ENCODE results near the gene PPM1H. TPM values are rescaled to one million over a fixed set of nuclear protein-coding genes. Genes with fewer than 3 reads are reported as not detected.

Gene PPM1H
- total RNA-seq, 4 donors from 2014 or later = 1.7 to 7.4 (median 3.4) TPM

DNA sequence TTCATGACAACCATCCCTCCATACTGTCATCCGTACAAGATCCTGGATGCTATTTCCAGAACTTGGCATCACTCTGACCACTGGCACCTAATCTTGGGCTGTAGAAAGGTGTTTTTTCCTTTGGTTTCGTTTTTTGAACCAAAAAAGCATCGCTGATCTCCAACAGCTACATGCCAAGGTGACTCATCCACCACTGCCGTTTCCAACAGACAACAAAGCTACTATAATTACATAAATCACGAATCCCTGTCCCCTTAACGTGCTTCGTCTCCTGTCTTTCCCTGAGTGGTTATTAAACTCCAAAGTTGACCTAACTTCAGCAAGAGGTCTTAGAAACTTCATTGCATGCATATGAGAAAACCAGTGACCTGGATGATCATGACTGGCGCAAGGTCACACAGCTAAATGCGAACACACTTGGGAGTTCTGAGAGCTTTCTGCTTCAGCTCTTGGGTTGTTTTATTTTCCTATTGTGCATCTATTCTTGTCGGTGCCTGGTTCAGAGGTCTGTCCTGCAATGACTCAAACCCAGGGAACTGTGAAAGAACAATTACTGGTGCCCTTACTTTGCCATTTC is 99.9 kb downstream of the PPM1H start:
- DNase-seq = no peak
- H3K27ac ChIP-seq = no peak overlapping the region
- no peak overlapping the region for H3K4me3 ChIP-seq
- no peaks in the 10 kb centered on the region for H3K4me1 ChIP-seq
- no peak for TF ChIP-seq POLR2A (IDR thresholded peaks at IDR 0.05)
- H3K9me3 ChIP-seq = no peaks in the 10 kb centered on the region
- H3K27me3 ChIP-seq = no peaks in the 10 kb centered on the region
- H3K36me3 ChIP-seq = no peaks in the 10 kb centered on the region

DNA sequence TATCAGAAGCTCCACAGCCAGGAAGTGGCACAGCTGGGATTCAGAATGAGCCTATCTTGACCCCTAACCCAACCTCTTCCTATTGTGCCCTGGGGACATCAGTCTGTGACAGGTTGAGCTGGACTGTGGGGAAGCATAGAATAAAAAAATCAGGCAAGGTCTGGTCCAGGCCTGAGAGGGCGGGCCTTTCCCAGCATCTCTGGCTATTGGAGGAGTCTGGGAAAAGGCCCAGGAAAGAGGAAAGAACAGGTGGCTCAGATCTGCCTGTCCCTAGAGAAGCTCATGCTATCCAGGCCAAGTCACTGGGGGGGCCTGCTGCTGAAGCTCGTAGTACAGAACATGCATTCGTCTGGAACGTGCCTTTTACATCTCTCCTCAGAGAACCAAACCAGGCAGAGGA is 100.5 kb downstream of the PPM1H start:
- Histone ChIP-seq H3K4me1 (no peaks in the 10 kb centered on the region), H3K4me3 (no peak overlapping the region), H3K27me3 (no peaks in the 10 kb centered on the region), H3K9me3 (no peaks in the 10 kb centered on the region), H3K27ac (no peak overlapping the region), H3K36me3 (no peaks in the 10 kb centered on the region)
- TF ChIP-seq POLR2A (IDR thresholded peaks at IDR 0.05) = no peak
- TF ChIP-seq, protein P1, sequence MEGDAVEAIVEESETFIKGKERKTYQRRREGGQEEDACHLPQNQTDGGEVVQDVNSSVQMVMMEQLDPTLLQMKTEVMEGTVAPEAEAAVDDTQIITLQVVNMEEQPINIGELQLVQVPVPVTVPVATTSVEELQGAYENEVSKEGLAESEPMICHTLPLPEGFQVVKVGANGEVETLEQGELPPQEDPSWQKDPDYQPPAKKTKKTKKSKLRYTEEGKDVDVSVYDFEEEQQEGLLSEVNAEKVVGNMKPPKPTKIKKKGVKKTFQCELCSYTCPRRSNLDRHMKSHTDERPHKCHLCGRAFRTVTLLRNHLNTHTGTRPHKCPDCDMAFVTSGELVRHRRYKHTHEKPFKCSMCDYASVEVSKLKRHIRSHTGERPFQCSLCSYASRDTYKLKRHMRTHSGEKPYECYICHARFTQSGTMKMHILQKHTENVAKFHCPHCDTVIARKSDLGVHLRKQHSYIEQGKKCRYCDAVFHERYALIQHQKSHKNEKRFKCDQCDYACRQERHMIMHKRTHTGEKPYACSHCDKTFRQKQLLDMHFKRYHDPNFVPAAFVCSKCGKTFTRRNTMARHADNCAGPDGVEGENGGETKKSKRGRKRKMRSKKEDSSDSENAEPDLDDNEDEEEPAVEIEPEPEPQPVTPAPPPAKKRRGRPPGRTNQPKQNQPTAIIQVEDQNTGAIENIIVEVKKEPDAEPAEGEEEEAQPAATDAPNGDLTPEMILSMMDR (IDR thresholded peaks at IDR 0.05) = no peak
- no peak for DNase-seq

DNA sequence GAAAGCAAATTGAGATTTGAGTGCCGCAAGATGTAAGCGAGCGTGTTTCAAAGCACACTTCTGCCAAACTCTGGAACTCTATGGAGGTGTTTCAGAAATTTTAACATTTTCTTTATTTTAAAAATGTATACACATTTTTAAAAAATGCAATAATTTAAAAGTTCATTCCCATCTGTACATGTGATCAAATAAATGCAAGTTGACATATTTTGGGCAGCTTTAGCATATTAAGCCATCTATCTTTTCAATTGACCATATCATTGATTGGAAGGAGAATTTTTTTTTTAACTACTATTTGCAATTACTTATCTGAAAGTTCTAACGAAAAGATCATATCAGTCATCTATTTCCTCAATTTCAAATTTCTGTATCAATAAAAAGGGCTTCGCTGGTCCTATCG is 101.3 kb downstream of the PPM1H start:
- no peaks in the 10 kb centered on the region for H3K4me1 ChIP-seq
- H3K4me3 ChIP-seq = no peak overlapping the region
- H3K9me3 ChIP-seq = no peaks in the 10 kb centered on the region
- H3K27ac ChIP-seq = no peak overlapping the region
- DNase-seq = no peak
- TF ChIP-seq, protein P1 (IDR thresholded peaks at IDR 0.05) = no peak
- TF ChIP-seq POLR2A (IDR thresholded peaks at IDR 0.05) = no peak
- H3K36me3 ChIP-seq = no peaks in the 10 kb centered on the region
- H3K27me3 ChIP-seq = no peaks in the 10 kb centered on the region

DNA sequence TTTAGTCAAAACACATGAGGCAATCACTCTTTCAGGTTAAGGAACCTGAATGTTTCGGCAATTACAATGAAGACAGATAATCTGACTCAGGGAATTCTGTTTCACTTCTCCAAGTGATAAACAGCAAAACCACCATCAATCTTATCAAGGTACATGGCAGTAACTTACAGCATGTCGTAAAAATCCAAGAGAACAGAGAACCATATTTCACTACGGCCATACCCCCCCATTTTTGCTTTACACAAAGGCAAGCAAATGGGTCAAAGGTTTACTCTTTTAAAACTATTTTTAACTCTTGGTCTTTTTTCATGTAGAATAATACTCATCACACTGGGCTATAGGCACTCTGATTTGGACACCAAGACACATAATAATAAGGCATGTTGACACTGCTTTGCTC is 102.4 kb downstream of the PPM1H start:
- H3K36me3 ChIP-seq = no peaks in the 10 kb centered on the region
- H3K4me1 ChIP-seq = no peaks in the 10 kb centered on the region
- H3K4me3 ChIP-seq = no peak overlapping the region
- no peaks in the 10 kb centered on the region for H3K9me3 ChIP-seq
- H3K27me3 ChIP-seq = no peaks in the 10 kb centered on the region
- H3K27ac ChIP-seq = no peak overlapping the region
- no peak for DNase-seq
- TF ChIP-seq, protein P1 (IDR thresholded peaks at IDR 0.05) = no peak
- TF ChIP-seq POLR2A (IDR thresholded peaks at IDR 0.05) = no peak

DNA sequence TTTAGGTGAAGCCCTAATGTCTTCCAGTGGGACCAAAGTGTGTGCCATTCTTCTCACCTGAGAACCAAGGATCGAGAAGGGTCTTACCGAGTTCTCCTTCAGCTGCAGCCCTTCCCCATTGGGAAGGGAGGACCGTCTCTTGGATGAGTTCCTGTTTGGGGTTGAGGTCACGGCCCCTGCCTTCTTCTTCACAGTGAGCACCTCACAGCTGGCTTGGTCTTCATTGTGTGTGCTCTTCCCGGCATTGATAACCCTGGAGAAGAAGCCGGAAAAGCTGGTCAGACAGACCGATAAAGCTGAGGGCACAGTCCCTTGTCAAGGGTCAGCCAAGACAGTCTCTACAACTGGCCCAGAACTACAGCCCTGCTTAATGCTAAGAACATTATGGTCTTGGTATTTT is 102.9 kb downstream of the PPM1H start:
- H3K36me3 ChIP-seq = no peaks in the 10 kb centered on the region
- no peaks in the 10 kb centered on the region for H3K9me3 ChIP-seq
- H3K27ac ChIP-seq = no peak overlapping the region
- TF ChIP-seq, protein P1 (IDR thresholded peaks at IDR 0.05) = no peak
- no peak for TF ChIP-seq POLR2A (IDR thresholded peaks at IDR 0.05)
- no peaks in the 10 kb centered on the region for H3K27me3 ChIP-seq
- DNase-seq = no peak
- no peak overlapping the region for H3K4me3 ChIP-seq
- no peaks in the 10 kb centered on the region for H3K4me1 ChIP-seq

DNA sequence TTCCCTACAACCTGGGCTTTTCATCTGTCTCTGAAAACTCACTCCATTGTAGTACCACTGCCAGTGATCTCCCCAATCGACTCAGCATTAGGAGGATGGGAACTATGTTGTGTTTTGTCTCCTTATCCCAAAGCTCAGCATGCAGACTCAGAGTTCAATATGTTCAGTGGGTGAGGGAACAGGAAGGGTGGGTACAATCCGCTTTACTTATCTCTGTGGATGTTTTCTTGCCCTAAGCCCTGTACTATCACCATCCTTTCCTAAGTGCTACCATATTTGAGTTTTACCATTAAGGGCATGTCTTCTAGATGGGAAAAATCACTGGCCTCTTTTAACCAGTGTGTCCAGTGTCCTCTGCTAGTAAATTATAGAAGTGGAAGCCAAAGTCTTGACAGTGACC is 107.1 kb downstream of the PPM1H start:
- H3K9me3 ChIP-seq = no peaks in the 10 kb centered on the region
- H3K4me3 ChIP-seq = no peak overlapping the region
- no peaks in the 10 kb centered on the region for H3K27me3 ChIP-seq
- no peaks in the 10 kb centered on the region for H3K4me1 ChIP-seq
- no peaks in the 10 kb centered on the region for H3K36me3 ChIP-seq
- DNase-seq = no peak
- no peak for TF ChIP-seq POLR2A (IDR thresholded peaks at IDR 0.05)
- TF ChIP-seq, protein P1 (IDR thresholded peaks at IDR 0.05) = no peak
- no peak overlapping the region for H3K27ac ChIP-seq
